HG03378 (cell line): ENCODE results near the gene RP2.

ENCODE experiments used
- ATAC-seq: cut with Tn5 transposase; IDR thresholded peaks from one replicate; pipeline ENCODE4 v1.9.1; 2021; ENCODE audit warnings: mild to moderate bottlenecking, moderate library complexity; ENCODE audit not compliant: unreplicated experiment

The RP2 gene

DNA sequence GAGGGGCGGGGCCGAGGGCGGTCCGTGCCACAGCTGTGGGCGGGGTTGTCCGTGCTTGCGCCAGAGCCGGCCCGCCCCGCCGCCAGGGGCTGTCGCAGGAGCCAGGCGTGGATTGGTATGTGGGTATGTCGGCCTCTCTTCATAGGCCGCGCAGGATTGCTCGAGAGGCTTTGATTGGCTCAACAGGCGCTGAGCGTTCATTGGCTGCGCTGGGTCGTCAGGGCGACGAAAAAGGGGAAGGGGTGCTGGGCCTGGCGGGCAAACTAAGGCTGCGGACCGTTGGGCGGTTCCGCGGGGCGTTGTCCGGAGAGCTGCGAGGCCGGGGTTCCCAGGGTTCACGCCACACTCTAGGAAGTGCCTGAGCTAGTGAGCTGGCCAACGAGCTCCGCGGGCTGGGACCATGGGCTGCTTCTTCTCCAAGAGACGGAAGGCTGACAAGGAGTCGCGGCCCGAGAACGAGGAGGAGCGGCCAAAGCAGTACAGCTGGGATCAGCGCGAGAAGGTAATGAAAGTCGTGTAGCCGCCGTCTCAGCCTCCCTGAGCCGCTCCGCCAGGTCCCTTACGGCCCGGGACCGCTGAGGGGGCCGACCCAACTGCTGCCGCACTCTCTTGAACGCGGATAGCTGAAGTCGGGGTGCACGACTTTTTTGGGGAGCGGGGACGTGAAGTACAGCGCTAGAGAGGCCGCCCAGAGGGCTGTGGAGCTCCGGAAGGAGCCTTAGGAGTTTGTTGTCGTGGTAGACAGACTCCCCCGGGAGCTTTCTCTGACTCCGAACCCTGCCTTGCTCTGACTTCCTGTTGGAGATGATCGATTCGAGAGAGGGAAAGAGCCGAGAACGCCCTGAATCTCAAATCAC is at the start of gene RP2:
RP2 (plus strand) TSS at position 343 of the 857 bp plus-strand sequence; CDS start at position 401, 58 bp downstream.
- peak; percentile 87 for ATAC-seq

DNA sequence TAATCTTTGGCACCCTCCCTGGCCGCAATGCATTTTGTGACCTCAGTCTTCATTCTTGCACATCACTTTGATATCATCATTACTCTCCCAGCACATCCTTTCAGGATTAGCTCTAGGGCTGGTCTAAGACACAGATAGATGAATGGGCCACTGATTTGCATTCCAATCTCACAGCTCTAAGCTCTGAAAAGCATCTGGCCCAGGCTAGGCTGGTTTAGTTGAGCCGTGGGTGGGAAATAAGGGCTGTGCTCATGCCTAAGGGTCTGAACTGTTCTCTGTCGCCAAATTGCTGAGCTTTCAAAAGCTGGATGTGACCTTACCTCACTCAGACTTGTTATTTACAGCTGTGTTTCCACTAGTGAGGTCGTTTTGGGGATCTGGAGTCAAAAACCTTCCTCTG is 47.9 kb upstream of the RP2 start:
- ATAC-seq, result no peak

DNA sequence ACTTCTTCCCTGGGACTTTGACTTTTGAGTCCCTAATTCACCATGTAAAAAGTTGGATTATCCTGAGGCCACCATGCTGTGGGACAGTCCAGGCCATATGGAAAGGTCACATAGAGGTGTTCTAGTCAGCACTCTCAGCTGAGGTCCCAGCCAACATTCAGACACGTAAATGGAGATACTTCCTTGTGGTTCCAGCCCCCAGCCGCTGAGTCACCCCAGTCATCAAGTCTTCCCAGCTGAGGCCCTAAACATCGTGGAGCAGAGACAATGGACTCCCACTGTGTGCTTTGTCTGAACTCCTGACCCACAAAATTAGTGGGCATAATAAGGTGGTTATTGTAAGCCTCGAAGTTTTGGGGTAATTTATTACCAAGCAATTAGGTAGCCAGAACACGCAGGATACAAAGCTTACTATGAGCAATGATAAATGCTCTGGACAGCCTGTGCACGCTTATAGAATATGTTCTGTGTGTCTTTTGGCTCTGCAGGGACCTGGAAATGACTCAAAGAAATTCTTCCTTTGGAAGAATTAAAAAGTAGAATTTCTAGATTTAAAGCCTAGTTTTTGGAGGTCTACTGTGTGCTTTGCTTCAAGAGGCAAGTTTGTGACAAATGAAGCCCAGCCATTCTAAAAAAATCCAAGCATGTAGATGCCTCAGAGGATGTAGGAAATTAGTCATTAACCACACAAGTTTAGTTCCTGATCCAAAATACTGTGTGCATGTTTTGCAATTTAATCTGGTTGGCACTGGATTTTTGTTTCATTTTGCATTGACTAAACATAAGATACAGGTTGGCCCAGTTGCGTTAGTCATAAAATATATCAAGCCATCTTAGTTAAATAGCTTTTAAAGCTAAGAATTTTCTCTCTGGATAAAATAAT is 44.7 kb upstream of the RP2 start:
- peak; percentile 63 for ATAC-seq

DNA sequence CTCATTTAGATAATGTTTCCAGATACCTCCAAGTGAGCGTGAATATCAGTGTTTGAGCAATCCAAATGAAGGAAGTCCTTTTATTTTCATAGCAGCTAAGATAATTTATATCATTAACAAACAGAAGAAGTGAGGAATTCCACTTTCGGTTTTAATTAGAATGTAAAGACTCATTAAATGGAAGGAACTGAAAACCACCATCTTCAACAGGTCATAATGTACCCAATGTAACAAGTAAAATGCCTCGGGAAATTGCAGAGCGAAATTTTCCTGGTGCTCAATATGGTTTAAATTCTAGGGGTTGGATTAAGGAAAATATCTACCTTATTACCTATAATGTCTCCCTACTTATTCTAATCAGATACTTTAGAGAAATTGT is 44.0 kb upstream of the RP2 start:
- ATAC-seq, result no peak

DNA sequence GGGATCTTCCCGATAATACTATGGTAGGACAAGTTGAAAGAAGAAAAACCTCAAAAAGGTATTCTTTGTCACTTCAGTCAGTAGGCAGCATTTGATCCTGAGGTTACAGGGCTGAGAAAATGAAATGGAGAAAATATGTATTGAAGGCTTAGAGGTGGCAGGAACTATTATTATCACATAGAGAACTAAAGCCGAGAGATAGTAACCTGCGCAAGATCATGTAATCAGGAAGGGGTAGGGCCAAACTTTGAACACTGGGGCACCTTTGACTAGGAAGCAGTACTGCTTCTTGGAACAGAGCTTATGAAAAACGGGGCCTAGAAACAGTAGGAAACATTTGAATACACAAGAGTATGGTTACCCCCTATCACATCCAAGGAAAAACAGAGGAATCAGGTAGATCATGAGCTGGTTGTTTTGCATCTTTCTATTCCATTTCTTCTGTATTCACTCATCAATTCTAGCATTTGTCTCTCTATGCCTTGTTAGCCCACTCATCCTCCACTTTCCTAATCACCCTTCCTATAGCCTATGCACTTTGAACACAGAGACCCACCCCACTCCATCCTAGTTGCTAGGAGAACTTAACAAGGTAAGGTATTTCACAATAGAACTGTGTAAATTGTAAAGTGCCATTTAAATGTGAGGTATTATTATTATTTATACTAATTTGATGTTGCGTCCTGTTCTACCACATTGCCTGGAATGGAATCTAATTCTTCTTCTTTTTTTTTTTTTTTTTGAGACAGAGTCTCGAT is 43.3 kb upstream of the RP2 start:
- ATAC-seq, result no peak

DNA sequence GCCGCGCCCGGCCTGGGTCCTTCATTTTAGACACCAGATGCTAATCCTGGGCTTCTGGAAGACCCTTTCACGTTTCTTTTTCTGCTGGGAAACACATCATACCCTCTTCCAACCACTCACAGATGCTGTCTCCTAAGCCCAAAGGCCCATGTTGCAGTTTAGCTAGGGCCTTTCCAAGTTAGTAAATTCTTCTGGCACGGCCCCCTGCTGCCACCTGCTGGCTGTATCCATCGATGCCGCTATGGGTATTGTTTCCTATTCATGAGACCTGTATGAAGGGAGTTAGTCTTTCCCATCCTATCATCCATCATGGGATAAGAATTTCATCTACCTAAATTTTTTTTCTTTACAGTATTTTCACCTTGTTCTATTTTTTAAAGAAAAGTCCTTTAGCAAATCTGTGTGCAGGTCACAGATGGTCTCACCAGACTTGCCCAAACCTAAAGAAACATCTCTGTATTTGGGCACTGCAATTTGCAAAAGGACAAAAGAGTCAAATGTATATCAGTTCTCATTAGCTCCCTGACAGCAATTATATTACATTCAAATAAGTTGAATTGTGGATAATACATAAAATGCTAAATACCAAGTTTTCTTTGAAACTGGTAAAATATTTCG is 40.2 kb upstream of the RP2 start:
- ATAC-seq, result peak; percentile 59

DNA sequence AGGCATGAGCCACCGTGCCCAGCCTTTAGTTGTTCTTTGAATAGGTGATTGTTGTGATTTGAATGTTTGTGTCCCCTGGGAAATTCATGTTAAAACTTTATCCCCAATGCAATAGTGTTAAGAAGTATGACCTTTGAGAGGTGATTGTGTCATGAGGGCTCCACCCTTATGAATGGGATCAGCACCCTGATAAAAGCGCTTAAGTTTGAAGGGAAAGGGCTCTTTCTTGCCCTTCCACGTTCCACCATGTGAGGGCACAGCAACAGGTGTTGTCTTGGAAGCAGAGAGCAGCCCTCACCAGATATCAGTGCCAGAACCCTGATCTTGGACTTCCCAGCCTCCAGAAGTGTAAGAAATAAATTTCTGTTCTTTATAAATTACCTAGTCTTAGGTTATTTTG is 33.7 kb upstream of the RP2 start:
- ATAC-seq, result no peak

DNA sequence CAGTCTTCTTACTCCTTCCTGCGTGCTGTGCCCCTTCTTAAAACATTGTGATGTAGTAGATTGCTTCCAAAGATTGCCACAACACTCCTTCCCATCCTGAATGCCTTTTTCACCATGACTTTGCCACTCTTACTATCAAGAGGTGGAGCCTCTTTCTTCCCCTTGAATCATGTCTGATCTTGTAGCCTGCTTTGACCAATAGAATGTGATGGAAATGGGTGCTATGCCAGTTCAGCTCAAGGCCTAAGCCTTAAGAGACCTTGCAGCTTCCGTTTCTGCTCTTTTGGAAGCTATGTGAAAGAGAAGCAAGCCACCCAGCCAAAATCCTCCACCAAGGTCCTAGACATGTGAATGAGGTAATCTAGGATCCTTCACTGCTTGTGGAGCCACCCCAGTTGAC is 31.6 kb upstream of the RP2 start:
- ATAC-seq, result no peak

DNA sequence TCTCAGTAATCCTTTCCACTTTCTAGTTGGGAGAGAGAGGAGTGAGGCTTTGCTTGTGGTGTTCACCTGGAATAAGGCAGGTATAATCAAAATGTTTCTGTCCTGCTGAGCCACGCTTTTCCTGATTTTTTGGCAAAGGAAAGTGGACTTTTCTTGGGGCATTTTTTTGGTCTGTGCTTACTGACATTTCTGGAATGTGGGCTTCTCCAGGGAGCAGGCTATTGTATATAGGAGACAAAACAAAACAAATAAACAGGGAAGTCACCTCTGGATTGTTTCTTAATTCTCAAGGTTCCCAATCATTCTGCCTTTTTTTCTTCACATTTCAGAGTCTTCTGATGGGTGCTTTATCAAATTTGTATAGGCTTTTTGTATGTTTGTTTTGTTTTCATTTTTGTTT is 25.7 kb upstream of the RP2 start:
- ATAC-seq, result no peak

DNA sequence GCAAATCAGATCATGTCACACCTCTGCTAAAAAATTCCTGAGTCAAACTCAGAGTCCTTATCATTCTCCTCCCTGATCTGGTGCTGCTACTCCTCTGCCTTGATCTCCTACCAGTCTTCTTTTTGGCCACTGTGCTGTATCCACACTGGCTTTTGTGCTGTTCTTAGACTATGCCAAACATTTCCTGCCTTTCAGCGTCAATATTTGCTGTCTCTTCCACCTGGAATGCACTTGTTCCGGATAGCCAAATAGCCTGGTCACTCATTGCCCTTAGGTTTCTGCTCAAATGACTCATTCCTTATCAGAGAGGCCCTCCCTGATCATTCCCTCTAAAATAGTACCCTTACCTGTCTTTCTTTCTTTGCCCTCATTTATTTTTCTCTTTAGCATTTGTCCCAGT is 24.4 kb upstream of the RP2 start:
- ATAC-seq, result no peak

DNA sequence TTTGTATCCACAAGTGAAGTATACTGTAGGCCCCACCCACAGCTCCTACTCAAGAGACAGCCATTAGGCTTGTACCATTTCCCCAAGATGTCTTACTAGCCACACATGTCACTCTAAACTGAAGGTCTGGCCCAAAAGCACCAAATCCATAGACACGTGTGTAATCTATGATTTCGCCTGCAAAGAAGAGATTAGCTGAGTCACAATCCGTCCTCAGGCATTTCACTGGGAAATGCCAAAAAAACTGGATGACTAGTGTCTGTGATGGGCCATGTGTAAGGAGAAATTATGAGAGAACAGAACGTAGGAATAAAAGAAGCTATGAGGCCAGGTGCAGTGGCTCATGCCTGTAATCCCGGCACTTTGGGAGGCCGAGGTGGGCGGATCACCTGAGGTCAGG is 21.9 kb upstream of the RP2 start:
- no peak for ATAC-seq

DNA sequence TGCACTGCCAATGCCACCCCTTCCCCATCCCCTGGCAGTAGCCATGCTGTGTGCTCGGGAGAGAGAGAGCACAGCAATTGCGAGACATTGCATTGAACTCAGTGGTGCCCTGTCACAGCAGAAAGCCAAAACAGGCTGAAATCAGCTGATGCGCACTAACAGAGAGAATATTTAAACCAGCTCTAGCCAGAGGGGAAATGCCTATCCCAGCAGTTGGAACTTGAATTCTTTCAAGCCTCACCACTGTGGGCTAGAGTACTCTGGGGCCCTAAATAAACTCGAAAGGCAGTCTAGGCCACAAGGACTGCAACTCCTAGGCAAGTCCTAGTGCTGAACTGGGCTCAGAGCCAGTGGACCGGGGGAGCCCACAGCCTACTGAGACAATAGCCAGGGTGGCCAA is 17.7 kb upstream of the RP2 start:
- no peak for ATAC-seq

DNA sequence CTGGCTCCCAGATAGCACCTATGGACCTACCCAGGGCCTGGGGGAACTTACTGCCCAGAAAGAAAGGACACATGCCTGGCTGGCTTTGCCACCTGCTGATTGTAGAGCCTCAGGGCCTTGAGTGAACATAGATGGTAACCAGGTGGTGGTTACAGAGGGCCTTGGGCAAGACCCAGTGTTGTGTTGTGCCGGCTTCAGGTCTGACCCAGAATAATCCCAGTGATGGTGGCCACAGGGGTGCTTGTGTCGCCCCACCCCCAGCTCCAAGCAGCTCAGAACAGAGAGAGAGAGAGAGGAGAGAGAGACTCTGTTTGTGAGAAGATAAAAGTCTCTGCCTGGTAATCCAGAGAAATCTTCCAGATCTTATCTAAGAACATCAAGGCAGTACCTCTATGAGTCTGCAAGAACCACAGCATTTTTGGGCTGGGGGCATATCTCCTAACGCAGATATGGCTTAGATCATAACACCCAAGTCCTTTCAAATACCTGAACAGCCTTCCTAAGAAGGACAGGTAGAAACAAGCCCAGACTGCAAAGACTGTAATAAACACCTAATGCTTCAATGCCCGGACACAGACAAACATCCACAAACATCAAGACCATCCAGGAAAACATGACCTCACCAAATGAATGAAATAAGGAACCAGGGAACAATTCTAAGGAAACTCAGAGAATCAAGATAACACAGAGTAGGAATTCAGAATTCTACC is 16.3 kb upstream of the RP2 start:
- no peak for ATAC-seq

DNA sequence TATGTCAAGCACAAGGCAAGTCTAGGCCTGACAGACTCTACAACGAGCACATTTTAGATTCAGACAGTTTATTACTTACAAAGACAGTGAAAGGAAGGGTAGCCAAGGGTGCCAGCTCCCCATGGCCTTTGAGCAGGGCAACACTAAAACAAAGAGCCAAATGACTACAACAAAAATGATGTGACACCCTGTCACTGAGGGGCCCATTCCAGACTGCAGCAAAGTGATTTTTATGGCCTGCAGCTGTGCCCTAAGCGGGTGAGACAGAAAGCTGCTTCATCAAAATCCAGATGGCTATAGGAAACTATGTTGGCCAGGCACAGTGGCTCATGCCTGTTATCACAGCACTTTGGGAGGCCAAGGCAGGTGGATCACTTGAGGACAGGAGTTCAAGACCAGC is 13.4 kb upstream of the RP2 start:
- ATAC-seq, result no peak

DNA sequence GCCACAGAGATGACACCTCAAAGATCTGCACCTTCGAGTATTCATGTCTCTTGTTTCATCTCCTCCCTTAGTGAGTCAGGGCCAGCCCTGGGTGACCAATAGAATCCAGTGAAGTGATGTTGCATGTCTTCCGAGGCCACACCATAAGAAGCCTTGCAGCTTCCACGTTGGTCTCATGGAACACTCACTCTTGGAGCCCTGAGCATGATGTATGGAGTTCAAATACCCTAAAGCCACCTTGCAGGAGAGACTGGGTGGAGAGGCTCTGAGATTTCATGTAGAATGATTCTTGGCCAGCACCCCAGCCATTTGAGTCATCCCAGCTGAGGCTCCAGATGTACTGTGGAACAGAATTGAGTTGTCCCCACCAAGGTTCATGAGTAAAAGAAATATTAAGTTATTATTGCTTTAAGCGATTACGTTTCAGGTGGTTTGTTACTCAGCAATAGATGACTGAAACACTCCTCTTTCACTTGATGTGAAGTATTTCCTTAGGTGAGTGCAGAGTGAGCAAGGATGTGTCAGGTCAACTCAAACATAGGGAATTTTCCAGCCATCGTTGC is 5.0 kb upstream of the RP2 start:
- ATAC-seq, result no peak

DNA sequence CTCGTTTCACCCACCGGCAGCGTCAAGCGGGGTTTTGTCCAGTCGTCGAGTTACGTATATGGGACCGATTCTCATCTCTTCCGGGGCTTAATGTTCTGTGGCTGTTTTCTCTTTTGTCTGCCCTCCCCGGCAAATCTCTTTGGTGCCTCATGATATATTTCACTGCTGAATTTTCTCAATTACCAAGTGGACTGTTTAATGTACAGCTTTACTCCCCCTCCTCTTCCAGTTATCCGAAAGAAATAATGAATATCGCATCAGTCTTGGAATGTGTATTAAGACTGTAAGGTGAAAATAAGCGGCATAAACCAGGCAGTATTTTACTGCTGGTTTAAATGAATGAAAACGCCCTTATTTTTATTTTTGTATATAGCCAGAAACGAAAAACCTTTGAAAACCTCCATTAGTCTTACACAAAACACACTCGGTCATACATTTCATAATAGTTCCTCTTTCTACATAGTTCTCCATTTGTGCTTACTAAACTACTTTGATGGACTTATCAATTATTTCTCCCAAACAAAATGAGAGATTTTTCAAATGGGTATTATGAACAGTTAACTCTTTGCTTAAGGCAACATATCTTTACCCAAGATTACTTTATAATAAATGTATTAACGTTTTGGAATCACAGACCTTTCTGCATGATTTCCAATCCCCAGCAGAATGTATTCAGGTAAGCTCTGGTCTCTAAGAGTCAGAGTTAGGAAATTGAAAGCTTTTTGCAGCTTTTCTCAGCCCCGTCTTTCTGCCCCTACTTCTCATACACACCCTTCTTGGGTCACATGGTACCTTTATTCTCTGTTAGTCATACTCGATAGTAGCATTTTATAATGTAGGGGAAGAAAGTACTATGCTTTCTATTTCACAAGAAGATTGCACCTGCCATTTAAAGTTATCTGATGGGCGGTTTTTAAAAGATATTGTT is 979 bp downstream of the RP2 start:
- ATAC-seq, result no peak

DNA sequence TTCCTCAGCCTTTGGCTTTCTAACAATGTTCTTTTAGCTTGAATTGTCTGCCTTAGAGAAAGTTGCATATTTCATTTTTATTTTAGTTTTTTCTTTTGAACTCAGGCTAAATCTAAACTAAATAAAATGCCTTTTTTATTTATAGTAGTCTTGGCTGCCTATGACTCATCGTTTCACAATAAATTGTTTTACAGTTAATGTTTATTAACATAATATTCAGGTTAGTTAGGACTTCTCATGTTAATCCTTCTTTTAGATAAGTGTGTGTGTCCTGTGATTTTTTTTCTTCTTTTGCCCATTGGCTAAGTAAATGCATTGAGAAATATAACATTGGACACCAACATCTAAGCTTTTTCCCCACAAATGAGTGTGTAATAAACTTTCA is 1.6 kb downstream of the RP2 start:
- no peak for ATAC-seq

DNA sequence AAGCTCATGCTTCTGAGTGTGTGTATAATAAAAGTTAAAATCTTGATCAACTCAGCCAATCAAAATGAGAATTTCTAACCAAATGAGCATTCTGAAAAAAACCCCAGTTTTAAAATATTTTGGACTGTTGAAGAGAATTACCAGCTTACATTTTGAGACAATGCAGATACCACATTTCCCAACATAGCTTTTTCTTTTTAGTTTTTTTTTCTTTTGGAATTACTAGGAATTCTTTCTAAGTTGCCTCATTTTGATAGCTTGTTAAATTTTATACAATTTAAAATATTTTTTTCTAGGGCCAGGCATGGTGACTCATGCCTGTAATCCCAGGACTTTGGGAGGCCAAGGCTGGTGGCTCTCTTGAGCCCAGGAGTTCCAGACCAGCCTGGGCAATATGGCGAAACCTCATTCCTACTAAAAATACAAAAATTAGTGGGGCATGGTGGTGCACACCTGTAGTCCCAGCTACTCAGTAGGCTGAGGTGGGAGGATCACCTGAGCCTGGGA is 2.2 kb downstream of the RP2 start:
- no peak for ATAC-seq

DNA sequence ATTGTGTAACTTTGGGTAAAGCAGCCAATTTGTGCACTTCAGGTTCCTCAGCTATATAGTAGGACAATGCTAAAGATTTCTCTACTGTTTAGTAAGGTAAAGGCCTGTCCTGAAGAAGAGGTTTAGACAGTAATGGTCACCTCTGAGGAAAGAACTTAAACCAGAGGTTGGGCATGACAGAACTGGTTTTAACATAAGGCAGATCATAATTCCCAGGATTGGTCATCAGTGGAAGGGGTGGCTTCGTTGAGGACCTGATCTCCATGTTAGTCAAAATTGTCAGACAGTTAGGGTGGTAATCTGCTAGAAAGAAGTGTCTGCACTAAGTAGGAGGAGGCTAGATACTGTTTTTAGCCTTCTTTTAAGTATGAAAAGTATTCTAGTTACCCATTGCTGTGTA is 4.1 kb downstream of the RP2 start:
- no peak for ATAC-seq
